HFF-Myc (cell line): ENCODE data around the gene AGPAT4.
"Not testable (repeated sequence)": the region's sequence is repeated elsewhere in the genome, so short reads cannot be mapped to it uniquely, and the experiment has no call there.

ENCODE experiments used
- DNase-seq: peaks from one replicate; pipeline ENCODE4 v3.0.0-alpha.2; 2011; ENCODE audit warnings: low read depth; ENCODE audit errors: extremely low read depth
- H3K4me3 ChIP-seq: replicated peaks from 2 replicates; pipeline ENCODE4 v1.5.1; 2011; ENCODE audit warnings: low read depth, mild to moderate bottlenecking, control low read depth, low read length
- CTCF ChIP-seq: IDR thresholded peaks from 2 replicates; pipeline ENCODE4 v1.5.1; 2012; ENCODE audit warnings: mild to moderate bottlenecking, low read depth, low read length, control low read depth; ENCODE audit errors: missing control alignments

Gene AGPAT4

DNA sequence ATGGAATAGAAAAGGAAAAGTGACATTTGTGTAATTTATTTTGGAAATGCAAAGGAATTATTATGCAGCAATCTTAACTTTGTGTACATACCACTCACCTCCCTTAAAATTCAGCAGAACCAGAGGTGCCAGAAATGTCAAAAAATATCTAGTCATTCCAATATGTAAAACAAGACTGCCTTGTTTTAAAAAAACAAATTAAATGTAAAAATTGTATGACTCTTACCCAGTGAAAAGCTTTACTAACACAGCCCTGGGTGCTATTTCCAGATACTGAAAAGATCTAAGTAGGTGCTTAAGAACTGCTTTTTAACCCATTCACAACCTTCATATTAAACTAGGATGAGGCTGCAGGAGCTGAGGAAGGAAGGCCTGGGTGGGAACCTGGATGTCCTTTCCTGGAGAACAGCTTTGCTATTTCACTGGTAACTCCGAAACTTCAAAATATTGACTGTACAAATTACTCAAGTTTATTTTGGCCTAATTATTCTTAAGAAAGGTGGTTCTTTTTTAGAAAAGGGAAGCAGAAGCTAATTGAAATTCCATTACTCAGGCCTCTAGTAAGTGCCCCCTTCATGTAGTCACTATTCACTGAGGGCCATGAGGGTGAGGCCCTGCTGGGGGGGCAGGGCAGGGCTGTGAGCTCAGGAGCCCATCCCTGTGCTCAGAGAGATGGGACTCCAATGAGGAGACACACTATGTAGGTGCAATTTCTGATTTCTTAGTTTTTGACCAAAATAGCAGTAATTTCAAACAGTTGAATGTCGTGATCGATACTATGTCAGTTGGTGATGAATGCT lies 142.7 kb downstream of the AGPAT4 start:
- no peak for DNase-seq
- TF ChIP-seq CTCF, result no peak
- H3K4me3 ChIP-seq, result no peak overlapping the region

- no peak for TF ChIP-seq CTCF
- DNase-seq, result no peak
- H3K4me3 ChIP-seq, result no peak overlapping the region
Measured at GRCh38 chr6:161130541-161130940, 143.3 kb downstream of the AGPAT4 start.

DNA sequence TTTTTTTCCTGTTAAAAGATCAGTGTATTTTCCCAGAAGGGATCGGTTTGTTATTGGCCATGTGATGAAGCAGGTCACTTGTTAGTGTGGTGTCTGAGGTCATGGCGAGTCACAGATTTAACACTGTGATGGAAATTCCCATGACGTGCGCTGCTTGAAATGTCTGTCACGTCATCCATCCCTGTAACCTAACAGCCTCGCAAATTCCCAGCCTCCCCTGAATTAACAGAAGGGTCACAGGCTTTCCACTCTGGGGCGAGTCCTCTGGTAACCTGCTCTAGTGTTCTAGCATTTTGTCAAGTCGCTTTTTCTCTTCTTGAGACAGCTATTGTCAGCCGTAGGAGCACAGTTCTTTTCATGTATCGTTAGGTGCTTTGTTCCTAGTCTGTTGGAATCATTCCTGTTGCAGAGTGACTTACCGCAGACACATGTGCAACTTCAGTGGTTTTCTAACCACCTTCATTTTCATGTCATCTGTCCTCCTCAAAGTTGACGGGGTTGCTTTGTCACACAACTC lies 145.1 kb downstream of the AGPAT4 start:
- no peak for TF ChIP-seq CTCF
- no peak for DNase-seq
- no peak overlapping the region for H3K4me3 ChIP-seq

GRCh38 chr6:161128230-161128629 lies 145.6 kb downstream of the AGPAT4 start:
- DNase-seq, result no peak
- no peak for TF ChIP-seq CTCF
- H3K4me3 ChIP-seq, result no peak overlapping the region

- no peak for TF ChIP-seq CTCF
- DNase-seq, result no peak
- no peak overlapping the region for H3K4me3 ChIP-seq
Measured at GRCh38 chr6:161127071-161127740, 146.7 kb downstream of the AGPAT4 start.

DNA sequence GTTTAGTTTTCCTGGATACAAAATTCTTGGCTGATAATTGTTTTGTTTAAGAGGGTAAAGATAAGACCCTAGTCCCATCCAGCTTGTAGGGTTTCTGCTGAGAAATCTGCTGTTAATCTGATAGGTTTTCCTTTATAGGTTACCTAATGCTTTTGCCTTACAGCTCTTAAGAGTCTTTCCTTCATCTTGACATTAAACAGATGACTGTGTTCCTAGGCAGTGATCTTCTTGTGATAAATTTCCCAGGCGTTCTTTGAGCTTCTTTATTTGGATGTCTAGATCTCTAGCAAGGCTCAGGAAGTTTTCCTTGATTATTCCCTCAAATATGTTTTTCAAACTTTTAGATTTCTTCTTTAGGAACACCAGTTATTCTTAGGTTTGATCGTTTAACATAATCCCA lies 148.3 kb downstream of the AGPAT4 start:
- no peak overlapping the region for H3K4me3 ChIP-seq
- no peak for TF ChIP-seq CTCF
- no peak for DNase-seq

DNA sequence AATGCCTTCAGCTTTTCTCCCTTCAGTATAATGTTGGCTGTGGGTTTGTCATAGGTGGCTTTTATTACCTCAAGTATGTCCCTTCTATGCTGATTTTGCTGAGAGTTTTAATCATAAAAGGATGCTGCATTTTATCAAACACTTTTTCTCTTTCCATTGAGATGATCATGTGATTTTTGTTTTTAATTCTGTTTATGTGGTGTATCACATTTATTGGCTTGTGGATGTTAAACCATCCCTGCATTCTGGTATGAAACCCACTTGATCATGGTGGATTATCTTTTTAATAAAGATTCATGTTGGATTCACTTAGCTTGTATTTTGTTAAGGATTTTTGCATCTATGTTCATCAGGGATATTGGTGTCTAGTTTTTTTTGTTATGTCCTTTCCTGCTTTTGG lies 150.5 kb downstream of the AGPAT4 start:
- H3K4me3 ChIP-seq, DNase-seq: not testable (repeated sequence)
